PC-3 (cell line): ENCODE data around the gene DRC3. TPM values are rescaled to one million over a fixed set of nuclear protein-coding genes. Genes with fewer than 3 reads are reported as not detected.

Source experiments
- ATAC-seq: fragments of 200-7000 bp; cut with Tn5 transposase; 2 replicates; pipeline ENCODE4 v1.9.1; 2020; ENCODE audit warnings: mild to moderate bottlenecking, moderate library complexity
- BruUV-seq: library from RNA; stranded (reverse); fragments of 400-500 nt; replicated peaks from 2 replicates; lab custom pipeline; 2021; lab: Mats Ljungman, UMichigan
- CTCF ChIA-PET: fragments of 300-600 bp; sonication (Branson Sonifier 250); formaldehyde crosslinking; loops from one replicate; lab custom pipeline; 2022; ENCODE audit warnings: antibody characterized with exemption; lab: Charles Lee
- POLR2A ChIA-PET: fragments of 300-600 bp; sonication (Branson Sonifier 250); formaldehyde crosslinking; loops from one replicate; lab custom pipeline; 2022; ENCODE audit warnings: antibody characterized with exemption; ENCODE audit not compliant: unreplicated experiment; lab: Charles Lee
- DNase-seq: peaks from one replicate; pipeline ENCODE4 v3.0.0-alpha.2; 2015
- H2AFZ ChIP-seq: fragments of 300-600 bp; sonication (generic); 2 replicates; pipeline ENCODE4 v1.6.0; 2016; ENCODE audit warnings: antibody characterized with exemption, low read length
- H3F3A ChIP-seq: fragments of 300-600 bp; sonication (generic); one replicate; pipeline ENCODE4 v1.6.0; 2017; ENCODE audit warnings: antibody characterized with exemption, low read length, control low read depth, mild to moderate bottlenecking; ENCODE audit not compliant: unreplicated experiment
- H3K27ac ChIP-seq: fragments of 300-600 bp; sonication (generic); 2 replicates; pipeline ENCODE4 v1.5.1; 2016; ENCODE audit warnings: mild to moderate bottlenecking, low read length
- H3K27me3 ChIP-seq: fragments of 300-600 bp; sonication (generic); 2 replicates; pipeline ENCODE4 v1.6.1; 2016; ENCODE audit warnings: low read length, mixed read lengths
- H3K36me3 ChIP-seq: fragments of 300-600 bp; sonication (generic); 2 replicates; pipeline ENCODE4 v1.6.1; 2016; ENCODE audit warnings: low read depth, mixed run types, low read length, mixed read lengths
- H3K4me1 ChIP-seq: fragments of 300-600 bp; sonication (generic); 2 replicates; pipeline ENCODE4 v1.5.1; 2016; ENCODE audit warnings: low read length; ENCODE audit not compliant: insufficient read depth
- H3K4me2 ChIP-seq: fragments of 300-600 bp; sonication (generic); 2 replicates; pipeline ENCODE4 v1.6.0; 2016; ENCODE audit warnings: low read length
- H3K4me3 ChIP-seq: fragments of 300-600 bp; sonication (generic); 2 replicates; pipeline ENCODE4 v1.5.1; 2016; ENCODE audit warnings: mild to moderate bottlenecking, low read length, mixed read lengths
- H3K79me2 ChIP-seq: fragments of 300-600 bp; sonication (generic); 2 replicates; pipeline ENCODE4 v1.6.1; 2017; ENCODE audit warnings: low read length, mixed read lengths
- H3K9ac ChIP-seq: fragments of 300-600 bp; sonication (generic); 2 replicates; pipeline ENCODE4 v1.6.0; 2016; ENCODE audit warnings: mild to moderate bottlenecking, low read length
- H3K9me2 ChIP-seq: fragments of 300-600 bp; sonication (generic); replicated peaks from 2 replicates; pipeline ENCODE4 v1.6.1; 2016; ENCODE audit warnings: mixed run types, low read length, mixed read lengths
- H3K9me3 ChIP-seq: fragments of 300-600 bp; sonication (generic); 2 replicates; pipeline ENCODE4 v1.6.1; 2016; ENCODE audit warnings: low read length, mixed read lengths
- H4K20me1 ChIP-seq: fragments of 300-600 bp; sonication (generic); 2 replicates; pipeline ENCODE4 v1.6.1; 2016; ENCODE audit warnings: low read length, mixed read lengths
- EZH2 ChIP-seq: fragments of 300-600 bp; sonication (generic); IDR thresholded peaks from one replicate; pipeline ENCODE4 v1.6.1; 2017; ENCODE audit warnings: antibody characterized with exemption, mild to moderate bottlenecking, low read length; ENCODE audit not compliant: unreplicated experiment
- EZH2phosphoT487 ChIP-seq: fragments of 300-600 bp; sonication (generic); IDR thresholded peaks from 2 replicates; pipeline ENCODE4 v1.6.1; 2018; ENCODE audit warnings: mild to moderate bottlenecking, antibody characterized with exemption, low read length, borderline replicate concordance
- intact Hi-C: fragments of 100-400 bp; cut with micrococcal nuclease; formaldehyde crosslinking; loops from 2 replicates; pipeline ENCODE4 v1.9.0; 2023
- total RNA-seq: library from RNA; depleted of rRNA; stranded (reverse); fragments of >200 nt; gene quantifications from 2 replicates; pipeline ENCODE4 v1.2.3, GENCODE V29; 2014
- TF ChIP-seq, protein P1 (sequence below): fragments of 300-600 bp; sonication (generic); conservative IDR thresholded peaks from 2 replicates; pipeline ENCODE4 v1.5.1; 2017; ENCODE audit warnings: antibody characterized with exemption, low read depth, mild to moderate bottlenecking, low read length

Gene DRC3
- total RNA-seq, 1 experiment from 2014 or later, result 1.9 TPM

DNA sequence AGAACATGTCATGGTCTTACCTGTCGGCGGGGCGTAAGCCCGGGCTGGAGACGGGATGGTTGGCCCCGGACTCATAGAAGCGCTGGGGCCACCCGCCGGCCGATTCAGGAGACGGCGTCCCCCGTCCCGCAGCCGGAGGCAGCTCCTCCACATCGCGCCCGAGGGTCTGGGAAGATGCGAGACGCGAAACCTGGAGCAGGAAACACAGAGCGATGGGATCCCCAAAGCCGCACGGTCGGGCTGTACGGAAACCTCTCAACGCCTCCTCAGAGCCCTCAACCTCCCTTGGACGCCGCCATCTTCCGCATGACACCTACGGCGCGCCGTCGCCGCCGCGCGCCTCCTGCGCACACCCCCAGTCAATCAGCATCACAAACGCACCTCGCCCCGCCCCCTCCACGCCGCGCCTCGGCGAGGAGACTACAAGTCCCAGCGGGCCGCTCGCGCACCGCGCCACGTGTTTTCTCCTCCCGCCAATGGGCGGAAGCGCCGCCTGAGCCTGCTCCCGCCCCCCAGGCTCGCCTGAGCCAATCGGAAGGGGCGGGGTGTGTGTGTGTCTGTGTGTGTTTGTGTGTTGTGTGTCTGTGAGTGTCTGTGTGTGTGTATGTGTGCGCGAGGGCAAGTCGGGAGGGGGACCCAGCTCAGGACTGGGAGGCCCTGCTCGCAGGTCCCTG lies 66.3 kb downstream of the DRC3 start, which contains the start of the genes ATPAF2 and GID4:
ATPAF2 (minus strand) TSS at position 308 of the 674 bp plus-strand sequence; CDS start at position 153, 155 bp downstream.
GID4 (plus strand) TSS at position 548 of the 674 bp plus-strand sequence; CDS start at position 605, 57 bp downstream.
- POLR2A ChIA-PET, result no interaction called here
- H2AFZ ChIP-seq, result peak within 1 kb of the TSS; percentile 92

DNA sequence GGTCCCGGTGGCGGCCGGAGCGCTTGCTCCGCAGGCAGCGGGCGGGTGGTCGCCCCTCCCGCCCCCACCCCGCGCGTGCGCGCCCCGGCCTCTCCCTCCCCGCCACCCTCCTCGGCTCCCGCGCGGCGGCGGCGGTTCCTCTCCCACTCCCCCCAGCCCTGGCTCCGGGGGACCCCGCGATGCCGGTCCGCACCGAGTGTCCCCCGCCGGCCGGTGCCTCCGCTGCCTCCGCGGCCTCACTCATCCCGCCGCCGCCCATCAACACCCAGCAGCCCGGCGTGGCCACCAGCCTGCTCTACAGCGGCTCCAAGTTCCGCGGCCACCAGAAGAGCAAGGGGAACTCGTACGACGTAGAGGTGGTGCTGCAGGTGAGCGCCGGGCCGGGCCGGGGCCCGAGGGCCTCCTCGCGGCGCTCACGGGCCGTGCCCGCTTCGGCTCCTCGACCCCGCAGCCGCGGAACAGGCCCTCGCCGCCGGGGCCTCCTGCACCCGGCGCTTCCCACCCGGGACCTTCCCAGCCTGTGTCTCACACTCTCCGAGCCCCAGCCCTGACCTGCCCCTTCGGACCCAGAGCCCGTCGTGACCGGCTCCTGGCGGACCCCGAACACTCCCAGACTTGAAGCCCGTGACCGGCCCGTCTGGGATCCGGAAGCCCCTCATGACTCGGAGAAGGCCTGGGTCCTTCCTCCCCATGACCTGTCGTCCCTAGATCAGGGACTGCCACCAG lies 67.0 kb downstream of the DRC3 start:
- Histone ChIP-seq H3K9me3 (no peaks in the 10 kb centered on the region), H3K4me1 (peaks cover 33% of the 10 kb centered on the region), H3K4me3 (peak overlapping the region; percentile 79), H2AFZ (peak overlapping the region; percentile 92), H3F3A (no peaks in the 10 kb centered on the region), H3K27me3 (no peaks in the 10 kb centered on the region), H3K4me2 (peak overlapping the region; percentile 100), H3K9me2 (no peaks in the 10 kb centered on the region), H4K20me1 (no peaks in the 10 kb centered on the region), H3K79me2 (peaks cover 80% of the 10 kb centered on the region), H3K27ac (no peak overlapping the region; the same call in 1 of the 2 replicates), H3K9ac (peak overlapping the region; percentile 84), H3K36me3 (no peaks in the 10 kb centered on the region)
- intact Hi-C loops, result no loop called here
- BruUV-seq, result no TSS peak
- POLR2A ChIA-PET, result no interaction called here
- DNase-seq (peak; percentile 37), ATAC-seq (peak; percentile 43)
- TF ChIP-seq, protein P1, sequence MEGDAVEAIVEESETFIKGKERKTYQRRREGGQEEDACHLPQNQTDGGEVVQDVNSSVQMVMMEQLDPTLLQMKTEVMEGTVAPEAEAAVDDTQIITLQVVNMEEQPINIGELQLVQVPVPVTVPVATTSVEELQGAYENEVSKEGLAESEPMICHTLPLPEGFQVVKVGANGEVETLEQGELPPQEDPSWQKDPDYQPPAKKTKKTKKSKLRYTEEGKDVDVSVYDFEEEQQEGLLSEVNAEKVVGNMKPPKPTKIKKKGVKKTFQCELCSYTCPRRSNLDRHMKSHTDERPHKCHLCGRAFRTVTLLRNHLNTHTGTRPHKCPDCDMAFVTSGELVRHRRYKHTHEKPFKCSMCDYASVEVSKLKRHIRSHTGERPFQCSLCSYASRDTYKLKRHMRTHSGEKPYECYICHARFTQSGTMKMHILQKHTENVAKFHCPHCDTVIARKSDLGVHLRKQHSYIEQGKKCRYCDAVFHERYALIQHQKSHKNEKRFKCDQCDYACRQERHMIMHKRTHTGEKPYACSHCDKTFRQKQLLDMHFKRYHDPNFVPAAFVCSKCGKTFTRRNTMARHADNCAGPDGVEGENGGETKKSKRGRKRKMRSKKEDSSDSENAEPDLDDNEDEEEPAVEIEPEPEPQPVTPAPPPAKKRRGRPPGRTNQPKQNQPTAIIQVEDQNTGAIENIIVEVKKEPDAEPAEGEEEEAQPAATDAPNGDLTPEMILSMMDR, result no peak
- no peak for TF ChIP-seq EZH2
- no peak for TF ChIP-seq EZH2phosphoT487
- CTCF ChIA-PET, result no interaction called here

More for the DNA sequence above, 66.3 kb downstream of the DRC3 start, which contains the start of the genes ATPAF2 and GID4:
- Histone ChIP-seq H3K4me2 (peak within 1 kb of the TSS; percentile 100), H3K79me2 (peaks cover 87% of the 10 kb centered on the region), H4K20me1 (no peaks in the 10 kb centered on the region), H3K36me3 (no peaks in the 10 kb centered on the region), H3K9ac (peak within 1 kb of the TSS; percentile 84), H3K4me3 (peak within 1 kb of the TSS; percentile 79), H3K9me2 (no peaks in the 10 kb centered on the region), H3K27me3 (no peaks in the 10 kb centered on the region), H3F3A (no peaks in the 10 kb centered on the region), H3K4me1 (peaks cover 33% of the 10 kb centered on the region), H3K9me3 (no peaks in the 10 kb centered on the region), H3K27ac (no peak within 1 kb of the TSS; the same call in 1 of the 2 replicates)
- intact Hi-C loops, result no loop called here
- BruUV-seq, result no TSS peak
- ATAC-seq (peak; percentile 90), DNase-seq (peak; percentile 100)
- CTCF ChIA-PET, result no interaction called here
- TF ChIP-seq EZH2phosphoT487, result no peak
- TF ChIP-seq, protein P1, result 0 out of 2 replicates have a peak, but pooled peaks have one; percentile 25
- TF ChIP-seq EZH2, result no peak
